ENCODE measurements around the gene AREG. TPM values are rescaled to one million over a fixed set of nuclear protein-coding genes. Genes with fewer than 3 reads are reported as not detected.

The AREG gene
- total and polyA plus RNA-seq, 2 of the 13 experiments (the other 11 are each of a cell fraction or from before 2014, with no cell fraction given) = 6.2 to 7.1 TPM

DNA sequence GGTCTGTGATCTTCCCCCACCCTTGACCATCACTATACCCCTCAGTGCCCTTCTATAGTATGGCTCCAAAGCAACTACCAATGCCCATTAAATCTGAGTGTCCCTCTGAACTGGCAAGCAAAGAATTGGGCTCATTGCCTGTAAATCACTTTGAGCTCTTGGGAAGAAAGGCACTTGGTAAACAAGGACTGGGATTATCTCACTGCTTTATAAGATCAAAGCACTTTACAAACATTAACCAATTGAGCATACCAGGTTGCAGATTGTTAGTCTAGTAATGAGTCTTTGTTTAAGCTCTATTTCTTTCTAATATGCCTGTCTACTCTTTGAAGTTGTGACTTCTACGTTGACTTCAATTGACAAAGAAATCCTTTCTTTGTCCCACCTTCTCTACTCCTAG, 34.1 kb downstream of the AREG start (continued):
- no peak for TF ChIP-seq RXRB (CRISPR knock-in tag; IDR thresholded peaks at IDR 0.05; ENCODE audit: borderline replicate concordance)
- TF ChIP-seq NCOA1 (CRISPR knock-in tag; IDR thresholded peaks at IDR 0.05) = no peak
- TF ChIP-seq ZNF10 (CRISPR knock-in tag; IDR thresholded peaks at IDR 0.05; ENCODE audit: borderline replicate concordance, low read depth) = no peak
- TF ChIP-seq, protein P1, sequence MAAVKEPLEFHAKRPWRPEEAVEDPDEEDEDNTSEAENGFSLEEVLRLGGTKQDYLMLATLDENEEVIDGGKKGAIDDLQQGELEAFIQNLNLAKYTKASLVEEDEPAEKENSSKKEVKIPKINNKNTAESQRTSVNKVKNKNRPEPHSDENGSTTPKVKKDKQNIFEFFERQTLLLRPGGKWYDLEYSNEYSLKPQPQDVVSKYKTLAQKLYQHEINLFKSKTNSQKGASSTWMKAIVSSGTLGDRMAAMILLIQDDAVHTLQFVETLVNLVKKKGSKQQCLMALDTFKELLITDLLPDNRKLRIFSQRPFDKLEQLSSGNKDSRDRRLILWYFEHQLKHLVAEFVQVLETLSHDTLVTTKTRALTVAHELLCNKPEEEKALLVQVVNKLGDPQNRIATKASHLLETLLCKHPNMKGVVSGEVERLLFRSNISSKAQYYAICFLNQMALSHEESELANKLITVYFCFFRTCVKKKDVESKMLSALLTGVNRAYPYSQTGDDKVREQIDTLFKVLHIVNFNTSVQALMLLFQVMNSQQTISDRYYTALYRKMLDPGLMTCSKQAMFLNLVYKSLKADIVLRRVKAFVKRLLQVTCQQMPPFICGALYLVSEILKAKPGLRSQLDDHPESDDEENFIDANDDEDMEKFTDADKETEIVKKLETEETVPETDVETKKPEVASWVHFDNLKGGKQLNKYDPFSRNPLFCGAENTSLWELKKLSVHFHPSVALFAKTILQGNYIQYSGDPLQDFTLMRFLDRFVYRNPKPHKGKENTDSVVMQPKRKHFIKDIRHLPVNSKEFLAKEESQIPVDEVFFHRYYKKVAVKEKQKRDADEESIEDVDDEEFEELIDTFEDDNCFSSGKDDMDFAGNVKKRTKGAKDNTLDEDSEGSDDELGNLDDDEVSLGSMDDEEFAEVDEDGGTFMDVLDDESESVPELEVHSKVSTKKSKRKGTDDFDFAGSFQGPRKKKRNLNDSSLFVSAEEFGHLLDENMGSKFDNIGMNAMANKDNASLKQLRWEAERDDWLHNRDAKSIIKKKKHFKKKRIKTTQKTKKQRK (IDR thresholded peaks at IDR 0.05; ENCODE audit: low read length) = no peak
- TF ChIP-seq ISL2 (CRISPR knock-in tag; IDR thresholded peaks at IDR 0.05) = peak; percentile 79
- TF ChIP-seq ZBTB42 (CRISPR knock-in tag; IDR thresholded peaks at IDR 0.05) = no peak
- TF ChIP-seq, protein P2, sequence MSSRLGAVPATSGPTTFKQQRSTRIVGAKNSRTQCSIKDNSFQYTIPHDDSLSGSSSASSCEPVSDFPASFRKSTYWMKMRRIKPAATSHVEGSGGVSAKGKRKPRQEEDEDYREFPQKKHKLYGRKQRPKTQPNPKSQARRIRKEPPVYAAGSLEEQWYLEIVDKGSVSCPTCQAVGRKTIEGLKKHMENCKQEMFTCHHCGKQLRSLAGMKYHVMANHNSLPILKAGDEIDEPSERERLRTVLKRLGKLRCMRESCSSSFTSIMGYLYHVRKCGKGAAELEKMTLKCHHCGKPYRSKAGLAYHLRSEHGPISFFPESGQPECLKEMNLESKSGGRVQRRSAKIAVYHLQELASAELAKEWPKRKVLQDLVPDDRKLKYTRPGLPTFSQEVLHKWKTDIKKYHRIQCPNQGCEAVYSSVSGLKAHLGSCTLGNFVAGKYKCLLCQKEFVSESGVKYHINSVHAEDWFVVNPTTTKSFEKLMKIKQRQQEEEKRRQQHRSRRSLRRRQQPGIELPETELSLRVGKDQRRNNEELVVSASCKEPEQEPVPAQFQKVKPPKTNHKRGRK (CRISPR knock-in tag; IDR thresholded peaks at IDR 0.05) = no peak
- no peak for TF ChIP-seq ZBTB21 (CRISPR knock-in tag; IDR thresholded peaks at IDR 0.05)
- TF ChIP-seq DNMT3B (CRISPR knock-in tag; conservative IDR thresholded peaks at IDR 0.05) = no peak
- TF ChIP-seq EP300 (IDR thresholded peaks at IDR 0.05; ENCODE audit: low read depth in 2 of 2, low read length in 2 of 2) = peak in 1 of 2 experiments; percentile 75; a peak in 2 of 4 replicates
- peak; percentile 44; the same call in 1 of the 2 replicates for TF ChIP-seq EP300 (CRISPR knock-in tag; IDR thresholded peaks at IDR 0.05; ENCODE audit: borderline replicate concordance)
- TF ChIP-seq ZNF710 (CRISPR knock-in tag; IDR thresholded peaks at IDR 0.05; ENCODE audit: borderline replicate concordance) = no peak
- TF ChIP-seq HMG20A (CRISPR knock-in tag; IDR thresholded peaks at IDR 0.05; ENCODE audit: borderline replicate concordance) = peak; percentile 98
- 0 out of 2 replicates have a peak, but pooled peaks have one; percentile 23 for TF ChIP-seq NR2F2 (IDR thresholded peaks at IDR 0.05; ENCODE audit: borderline replicate concordance, low read depth)
- no peak for TF ChIP-seq ZNF33A (CRISPR knock-in tag; IDR thresholded peaks at IDR 0.05; ENCODE audit: borderline replicate concordance)
- TF ChIP-seq POLR2AphosphoS5 (IDR thresholded peaks at IDR 0.05; ENCODE audit: low read depth, low read length) = no peak
- TF ChIP-seq ZNF546 (CRISPR knock-in tag; conservative IDR thresholded peaks at IDR 0.05) = no peak
- no peak for TF ChIP-seq ZNF343 (CRISPR knock-in tag; IDR thresholded peaks at IDR 0.05)
- no peak for TF ChIP-seq FOXA1 (IDR thresholded peaks at IDR 0.05)
- TF ChIP-seq FOXA1 (CRISPR knock-in tag; IDR thresholded peaks at IDR 0.05) = peak; percentile 76
- TF ChIP-seq KMT2B (CRISPR knock-in tag; IDR thresholded peaks at IDR 0.05) = no peak
- no peak for TF ChIP-seq FOXC1 (CRISPR knock-in tag; IDR thresholded peaks at IDR 0.05; ENCODE audit: borderline replicate concordance)

Data from HepG2 (cell line).